ENCODE data around the gene BMP8A. TPM values are rescaled to one million over a fixed set of nuclear protein-coding genes. Genes with fewer than 3 reads are reported as not detected.
"Not testable (repeated sequence)": the region's sequence is repeated elsewhere in the genome, so short reads cannot be mapped to it uniquely, and the experiment has no call there.

The BMP8A gene
- total and polyA plus RNA-seq, 10 donors: 0.06 to 2.8 (median 1.4) TPM; not detected in 1

GRCh38 chr1:39494671-39495410 lies 3.4 kb downstream of the BMP8A start:
- 89 to 95% (median 92%) methylated on average over 10 to 14 of the region's 14 CpGs for WGBS, 5 donors
- Histone ChIP-seq H3K36me3 (no peaks in the 10 kb centered on the region), H3K27ac (no peak overlapping the region), H3K4me3 (no peak overlapping the region), H3K4me1 (peaks cover 0 to 28% (median 13%) of the 10 kb centered on the region in 6 donors), H3K27me3 (replicated peaks in 1 of 7) (peaks cover 0 to 55% (median 13%) of the 10 kb centered on the region in 7 donors), H3K9me3 (no peaks in the 10 kb centered on the region)
- intact Hi-C loops (cut with DNase I; ENCODE audit: low total_unique reads): no loop called here
- no peak for TF ChIP-seq POLR2AphosphoS5 (IDR thresholded peaks at IDR 0.05)
- TF ChIP-seq CTCF (IDR thresholded peaks at IDR 0.05 in 8 of 11, conservative IDR thresholded peaks at IDR 0.05 in 3 of 11): no peak
- no peak for TF ChIP-seq POLR2A (IDR thresholded peaks at IDR 0.05)
- no peak for DNase-seq

- WGBS, 5 donors: 85 to 98% (median 94%) methylated on average over 5 of the region's 5 CpGs
Observed at GRCh38 chr1:39496520-39496919, 5.1 kb downstream of the BMP8A start.

GRCh38 chr1:39497585-39497984 lies 6.1 kb downstream of the BMP8A start:
- no peaks in the 10 kb centered on the region for H3K36me3 ChIP-seq
- 43 to 58% (median 53%) methylated on average over 3 to 5 of the region's 5 CpGs for WGBS, 5 donors
- TF ChIP-seq POLR2A (IDR thresholded peaks at IDR 0.05) (no peak), POLR2AphosphoS5 (IDR thresholded peaks at IDR 0.05) (no peak), CTCF (IDR thresholded peaks at IDR 0.05 in 8 of 11, conservative IDR thresholded peaks at IDR 0.05 in 3 of 11) (no peak)
- peaks cover 0 to 30% (median 5%) of the 10 kb centered on the region in 7 donors for H3K27me3 ChIP-seq (replicated peaks in 1 of 7)
- no peaks in the 10 kb centered on the region for H3K9me3 ChIP-seq
- no peak for DNase-seq
- intact Hi-C loops (cut with DNase I; ENCODE audit: low total_unique reads): no loop called here
- peaks cover 0 to 22% (median 5%) of the 10 kb centered on the region in 6 donors for H3K4me1 ChIP-seq
- peak overlapping the region in 4 of 8 donors; percentile 1 to 56 (median 29) for H3K27ac ChIP-seq
- no peak overlapping the region for H3K4me3 ChIP-seq

More at GRCh38 chr1:39496520-39496919, 5.1 kb downstream of the BMP8A start:
- H3K36me3 ChIP-seq; H3K4me3 ChIP-seq; H3K27ac ChIP-seq; DNase-seq; H3K9me3 ChIP-seq; intact Hi-C loops (cut with DNase I; ENCODE audit: low total_unique reads): not testable (repeated sequence)
- Histone ChIP-seq H3K4me1 (peaks cover 0 to 28% (median 8%) of the 10 kb centered on the region in 6 donors), H3K27me3 (replicated peaks in 1 of 7) (peaks cover 0 to 40% (median 11%) of the 10 kb centered on the region in 7 donors)

GRCh38 chr1:39498096-39498710 lies 6.8 kb downstream of the BMP8A start:
- H3K9me3 ChIP-seq; DNase-seq; intact Hi-C loops (cut with DNase I; ENCODE audit: low total_unique reads); H3K4me3 ChIP-seq; H3K36me3 ChIP-seq: not testable (repeated sequence)
- Histone ChIP-seq H3K27me3 (replicated peaks in 1 of 7) (peaks cover 0 to 24% (median 0%) of the 10 kb centered on the region in 7 donors), H3K4me1 (peaks cover 0 to 22% (median 5%) of the 10 kb centered on the region in 6 donors), H3K27ac (peak overlapping the region in 4 of 8 donors; percentile 1 to 56 (median 29))
- 75 to 84% (median 81%) methylated on average over 4 to 9 of the region's 9 CpGs for WGBS, 5 donors
- peak in 1 of 3 donors; percentile 28 for TF ChIP-seq POLR2AphosphoS5 (IDR thresholded peaks at IDR 0.05)

GRCh38 chr1:39498821-39499220 lies 7.4 kb downstream of the BMP8A start:
- DNase-seq; H3K9me3 ChIP-seq; intact Hi-C loops (cut with DNase I; ENCODE audit: low total_unique reads); H3K36me3 ChIP-seq; H3K4me3 ChIP-seq: not testable (repeated sequence)
- WGBS, 5 donors: 89 to 96% (median 93%) methylated on average over 8 to 12 of the region's 15 CpGs; no CpG with 5 or more reads in 1 of the 5 donors
- Histone ChIP-seq H3K27ac (peak overlapping the region in 5 of 8 donors; percentile 11 to 66 (median 53)), H3K4me1 (peaks cover 0 to 22% (median 5%) of the 10 kb centered on the region in 6 donors), H3K27me3 (replicated peaks in 1 of 7) (peaks cover 0 to 17% (median 0%) of the 10 kb centered on the region in 7 donors)
